Measurements from ENCODE around the gene GMDS.

DNA sequence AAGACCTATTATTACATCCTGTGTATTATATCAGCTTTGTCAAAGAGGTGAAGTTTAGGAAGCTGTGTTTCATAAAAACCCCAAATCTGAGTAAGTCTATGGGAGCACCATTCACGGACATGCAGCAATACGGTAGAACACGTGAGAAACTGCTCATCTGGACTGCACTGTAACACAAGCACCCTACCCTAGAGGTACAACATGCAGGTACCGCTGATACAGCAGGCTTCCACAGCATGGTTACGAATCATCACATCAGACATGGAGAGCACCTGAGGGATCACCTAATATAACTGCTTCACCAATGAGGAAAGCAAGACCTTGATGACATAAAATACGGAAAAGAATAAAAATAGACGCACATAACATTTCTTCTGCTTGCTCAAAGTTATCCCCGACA, 96.7 kb downstream of the GMDS start:
- no peak for TF ChIP-seq CTCF (IDR thresholded peaks at IDR 0.05 in 4 of 5, conservative IDR thresholded peaks at IDR 0.05 in 1 of 5)
- no peak for TF ChIP-seq POLR2A (IDR thresholded peaks at IDR 0.05)

All from gastrocnemius medialis (tissue), 4 donors.